Measurements from ENCODE around the gene MACROD1. TPM values are rescaled to one million over a fixed set of nuclear protein-coding genes. Genes with fewer than 3 reads are reported as not detected.

The MACROD1 gene
- polyA plus RNA-seq, 4 donors = 13.1 to 137 (median 17.8) TPM

DNA sequence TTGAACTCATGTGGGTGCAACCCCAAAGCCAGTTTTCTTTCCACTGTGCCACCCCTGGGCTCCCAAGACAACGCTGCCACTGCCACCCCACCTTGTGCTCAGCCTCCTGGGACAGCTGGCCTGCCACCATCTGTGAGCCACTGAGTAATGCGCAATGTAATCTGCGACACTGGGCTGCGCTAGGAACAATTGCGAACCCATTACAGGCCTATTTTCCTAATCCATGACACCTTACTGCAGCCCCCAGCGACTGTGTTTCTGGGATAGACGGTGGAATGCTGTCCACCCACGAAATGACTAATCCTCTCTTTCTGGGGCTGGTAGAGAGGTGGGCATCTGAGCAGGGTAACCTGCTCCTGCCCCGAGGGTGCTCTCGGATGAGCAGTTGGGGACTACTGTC is 108.0 kb downstream of the MACROD1 start:
- WGBS, 3 donors = 92 to 97% (median 94%) methylated on average over 10 of the region's 10 CpGs
- Histone ChIP-seq H3K9me3 (ENCODE audit: control insufficient read depth in 2 of 2, insufficient read depth in 1 of 2, low read depth in 1 of 2, low read length in 1 of 2) (no peaks in the 10 kb centered on the region), H3K4me3 (ENCODE audit: low read depth in 1 of 3, low read length in 3 of 3) (no peak overlapping the region), H3K27ac (ENCODE audit: low read depth in 1 of 3, low read length in 2 of 3) (no peak overlapping the region), H3K4me1 (ENCODE audit: control insufficient read depth in 3 of 3, insufficient read depth in 2 of 3, low read depth in 1 of 3, low read length in 2 of 3) (peaks cover 0 to 12% (median 0%) of the 10 kb centered on the region in 3 donors), H3K27me3 (ENCODE audit: control insufficient read depth in 3 of 3, insufficient read depth in 3 of 3, low read length in 3 of 3) (peaks cover 0 to 25% (median 6%) of the 10 kb centered on the region in 3 donors), H3K36me3 (ENCODE audit: control insufficient read depth in 3 of 3, insufficient read depth in 2 of 3, low read depth in 1 of 3, low read length in 3 of 3) (peaks cover 0 to 2% (median 0%) of the 10 kb centered on the region in 3 donors)
- FAIRE-seq = no peak
- no peak for DNase-seq

DNA sequence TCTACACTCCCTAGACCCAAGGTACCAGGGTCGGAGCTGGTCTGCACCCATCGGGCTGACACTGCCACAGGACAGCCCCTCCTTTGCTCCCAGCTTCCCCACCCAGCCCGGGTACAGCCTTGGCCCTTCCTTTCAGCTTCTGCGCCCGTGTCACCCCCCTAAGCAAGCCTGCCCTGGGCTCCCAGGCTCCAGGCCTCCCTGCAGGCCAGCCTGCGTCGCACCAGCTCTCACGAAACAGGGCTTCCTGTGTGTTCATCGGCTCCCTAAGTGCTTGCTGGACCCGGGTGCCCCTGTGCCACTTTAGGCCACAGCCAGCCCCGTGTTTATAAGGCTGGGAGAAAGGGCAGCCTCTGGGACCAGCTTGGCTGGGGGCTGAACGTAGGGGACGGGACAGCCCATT is 109.1 kb downstream of the MACROD1 start:
- Histone ChIP-seq H3K9me3 (ENCODE audit: control insufficient read depth in 2 of 2, insufficient read depth in 1 of 2, low read depth in 1 of 2, low read length in 1 of 2) (no peaks in the 10 kb centered on the region), H3K36me3 (ENCODE audit: control insufficient read depth in 3 of 3, insufficient read depth in 2 of 3, low read depth in 1 of 3, low read length in 3 of 3) (no peaks in the 10 kb centered on the region), H3K4me3 (ENCODE audit: low read depth in 1 of 3, low read length in 3 of 3) (no peak overlapping the region), H3K4me1 (ENCODE audit: control insufficient read depth in 3 of 3, insufficient read depth in 2 of 3, low read depth in 1 of 3, low read length in 2 of 3) (peaks cover 0 to 12% (median 0%) of the 10 kb centered on the region in 3 donors), H3K27ac (ENCODE audit: low read depth in 1 of 3, low read length in 2 of 3) (no peak overlapping the region), H3K27me3 (ENCODE audit: control insufficient read depth in 3 of 3, insufficient read depth in 3 of 3, low read length in 3 of 3) (peaks cover 0 to 19% (median under 1%) of the 10 kb centered on the region in 3 donors)
- DNase-seq (no peak), FAIRE-seq (no peak)
- WGBS, 3 donors = 88 to 94% (median 89%) methylated on average over 13 of the region's 13 CpGs

DNA sequence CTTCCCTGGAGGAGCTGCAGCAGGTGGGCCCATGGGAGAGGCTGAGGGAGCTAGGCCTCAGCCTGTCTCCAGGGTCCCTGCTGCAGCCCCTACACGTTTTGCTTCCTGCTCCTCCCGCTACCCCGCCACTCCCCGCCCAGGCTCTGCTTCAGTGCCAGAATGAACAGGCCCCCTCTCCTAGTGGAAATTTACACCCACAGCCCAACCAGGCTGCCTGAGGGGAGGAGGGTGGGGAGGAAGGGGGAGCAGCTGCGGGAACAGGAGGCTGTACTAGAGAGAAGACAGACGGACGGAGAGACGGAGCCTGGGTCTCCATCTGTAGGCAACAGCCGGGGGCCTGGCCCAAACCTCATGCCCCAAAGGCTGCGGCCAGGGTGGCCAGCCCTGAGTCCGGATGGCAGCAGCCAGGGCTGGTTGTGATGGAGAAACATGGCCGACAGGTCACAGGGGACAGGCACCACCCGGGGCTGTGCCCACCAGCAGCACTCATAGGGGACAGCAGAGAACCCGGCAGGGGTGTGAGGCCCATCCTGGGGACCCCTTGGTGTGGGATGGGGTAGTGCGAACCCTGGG is 109.6 kb downstream of the MACROD1 start:
- H3K4me1 ChIP-seq (ENCODE audit: control insufficient read depth in 3 of 3, insufficient read depth in 2 of 3, low read depth in 1 of 3, low read length in 2 of 3) = peaks cover 0 to 9% (median 0%) of the 10 kb centered on the region in 3 donors
- H3K9me3 ChIP-seq (ENCODE audit: control insufficient read depth in 2 of 2, insufficient read depth in 1 of 2, low read depth in 1 of 2, low read length in 1 of 2) = no peaks in the 10 kb centered on the region
- H3K27ac ChIP-seq (ENCODE audit: low read depth in 1 of 3, low read length in 2 of 3) = no peak overlapping the region
- DNase-seq = no peak
- H3K36me3 ChIP-seq (ENCODE audit: control insufficient read depth in 3 of 3, insufficient read depth in 2 of 3, low read depth in 1 of 3, low read length in 3 of 3) = no peaks in the 10 kb centered on the region
- H3K4me3 ChIP-seq (ENCODE audit: low read depth in 1 of 3, low read length in 3 of 3) = no peak overlapping the region
- H3K27me3 ChIP-seq (ENCODE audit: control insufficient read depth in 3 of 3, insufficient read depth in 3 of 3, low read length in 3 of 3) = peaks cover 0 to 14% (median 0%) of the 10 kb centered on the region in 3 donors
- FAIRE-seq = no peak
- WGBS, 3 donors = 80 to 84% (median 83%) methylated on average over 14 to 15 of the region's 15 CpGs

DNA sequence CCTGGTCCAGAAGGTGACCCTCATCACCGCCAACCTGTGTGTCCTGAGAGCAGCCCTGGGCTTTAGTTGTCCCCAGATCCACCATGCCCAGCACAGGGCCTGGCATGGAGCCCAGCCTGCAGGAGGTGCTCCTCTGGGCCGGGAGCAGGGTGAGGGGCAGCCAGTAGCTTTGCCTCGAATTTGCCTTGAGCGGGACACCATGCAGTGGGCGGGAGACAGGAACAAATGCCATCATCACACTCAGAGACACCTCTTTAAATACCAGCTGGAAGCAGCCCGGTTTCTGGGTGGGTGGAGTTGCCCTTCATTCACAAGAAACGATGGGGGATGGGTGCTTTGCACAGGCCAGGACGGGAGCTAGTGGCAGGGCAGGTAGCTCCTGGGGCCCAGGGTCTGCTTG is 110.8 kb downstream of the MACROD1 start:
- Histone ChIP-seq H3K36me3 (ENCODE audit: control insufficient read depth in 3 of 3, insufficient read depth in 2 of 3, low read depth in 1 of 3, low read length in 3 of 3) (no peaks in the 10 kb centered on the region), H3K27me3 (ENCODE audit: control insufficient read depth in 3 of 3, insufficient read depth in 3 of 3, low read length in 3 of 3) (peaks cover 0 to 2% (median 0%) of the 10 kb centered on the region in 3 donors), H3K9me3 (ENCODE audit: control insufficient read depth in 2 of 2, insufficient read depth in 1 of 2, low read depth in 1 of 2, low read length in 1 of 2) (no peaks in the 10 kb centered on the region), H3K27ac (ENCODE audit: low read depth in 1 of 3, low read length in 2 of 3) (no peak overlapping the region), H3K4me1 (ENCODE audit: control insufficient read depth in 3 of 3, insufficient read depth in 2 of 3, low read depth in 1 of 3, low read length in 2 of 3) (no peaks in the 10 kb centered on the region), H3K4me3 (ENCODE audit: low read depth in 1 of 3, low read length in 3 of 3) (no peak overlapping the region)
- DNase-seq = no peak
- no peak for FAIRE-seq
- WGBS, 3 donors = 66 to 77% (median 67%) methylated on average over 8 of the region's 8 CpGs

DNA sequence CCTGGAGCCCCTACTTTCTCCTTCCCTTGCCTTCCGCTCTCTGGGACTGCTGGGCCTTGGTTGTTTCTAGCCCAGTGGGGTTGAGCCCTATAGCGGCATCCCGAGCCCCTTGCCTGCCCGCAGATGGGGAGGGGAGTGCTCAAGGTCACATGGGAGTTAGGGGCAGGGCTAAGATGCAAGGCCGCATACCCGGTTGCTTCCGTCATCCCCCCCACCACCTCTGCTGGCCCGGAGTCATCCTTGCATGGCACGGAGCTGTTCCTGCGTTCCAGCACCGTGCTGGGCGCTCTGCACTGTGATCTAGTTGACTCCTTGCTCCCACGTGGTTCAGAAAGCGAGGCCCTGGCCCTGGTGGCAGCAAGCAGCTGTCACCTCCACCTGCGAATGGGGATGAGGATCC is 112.2 kb downstream of the MACROD1 start:
- Histone ChIP-seq H3K9me3 (ENCODE audit: control insufficient read depth in 2 of 2, insufficient read depth in 1 of 2, low read depth in 1 of 2, low read length in 1 of 2) (no peaks in the 10 kb centered on the region), H3K36me3 (ENCODE audit: control insufficient read depth in 3 of 3, insufficient read depth in 2 of 3, low read depth in 1 of 3, low read length in 3 of 3) (no peaks in the 10 kb centered on the region), H3K4me3 (ENCODE audit: low read depth in 1 of 3, low read length in 3 of 3) (no peak overlapping the region), H3K27ac (ENCODE audit: low read depth in 1 of 3, low read length in 2 of 3) (no peak overlapping the region), H3K27me3 (ENCODE audit: control insufficient read depth in 3 of 3, insufficient read depth in 3 of 3, low read length in 3 of 3) (no peaks in the 10 kb centered on the region), H3K4me1 (ENCODE audit: control insufficient read depth in 3 of 3, insufficient read depth in 2 of 3, low read depth in 1 of 3, low read length in 2 of 3) (no peaks in the 10 kb centered on the region)
- FAIRE-seq (no peak), DNase-seq (no peak)
- 74 to 86% (median 85%) methylated on average over 15 of the region's 15 CpGs for WGBS, 3 donors

DNA sequence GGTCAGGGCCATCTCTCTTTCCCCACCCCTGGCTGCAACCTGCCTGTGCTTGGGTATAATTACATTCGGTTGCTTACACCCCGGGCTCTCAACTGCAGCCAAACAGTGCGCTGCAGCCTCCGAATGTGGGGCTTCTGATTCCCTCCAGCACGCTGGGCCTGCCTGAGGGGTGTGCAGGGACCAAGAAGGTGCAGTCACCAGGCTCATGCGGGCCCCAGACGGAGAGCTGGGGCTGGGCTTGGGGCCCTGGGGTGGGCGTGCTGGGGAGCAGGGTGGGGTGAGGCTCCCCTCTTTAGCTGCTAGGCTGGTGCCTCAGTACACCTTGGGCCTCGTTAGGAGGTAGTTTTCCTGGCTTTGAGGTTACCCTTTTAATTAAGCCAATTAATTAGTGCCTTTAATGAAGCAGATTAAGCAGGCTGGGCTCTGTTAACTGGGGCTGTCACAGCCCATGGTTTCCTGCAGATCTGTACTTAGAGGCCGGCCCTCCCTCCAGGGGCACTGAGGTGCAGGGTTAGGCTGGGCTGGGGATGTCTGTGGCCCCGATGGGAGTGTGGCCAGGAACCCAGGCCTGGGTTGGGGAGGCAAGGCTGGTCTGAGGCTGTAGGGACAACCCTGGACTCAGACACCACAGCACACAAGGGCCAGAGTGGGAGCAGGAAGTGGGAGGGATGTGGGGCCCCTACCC is 112.8 kb downstream of the MACROD1 start:
- Histone ChIP-seq H3K9me3 (ENCODE audit: control insufficient read depth in 2 of 2, insufficient read depth in 1 of 2, low read depth in 1 of 2, low read length in 1 of 2) (no peaks in the 10 kb centered on the region), H3K4me1 (ENCODE audit: control insufficient read depth in 3 of 3, insufficient read depth in 2 of 3, low read depth in 1 of 3, low read length in 2 of 3) (no peaks in the 10 kb centered on the region), H3K27ac (ENCODE audit: low read depth in 1 of 3, low read length in 2 of 3) (no peak overlapping the region), H3K27me3 (ENCODE audit: control insufficient read depth in 3 of 3, insufficient read depth in 3 of 3, low read length in 3 of 3) (no peaks in the 10 kb centered on the region), H3K36me3 (ENCODE audit: control insufficient read depth in 3 of 3, insufficient read depth in 2 of 3, low read depth in 1 of 3, low read length in 3 of 3) (no peaks in the 10 kb centered on the region), H3K4me3 (ENCODE audit: low read depth in 1 of 3, low read length in 3 of 3) (no peak overlapping the region)
- WGBS, 3 donors = 83 to 92% (median 85%) methylated on average over 11 of the region's 11 CpGs
- no peak for DNase-seq
- no peak for FAIRE-seq

DNA sequence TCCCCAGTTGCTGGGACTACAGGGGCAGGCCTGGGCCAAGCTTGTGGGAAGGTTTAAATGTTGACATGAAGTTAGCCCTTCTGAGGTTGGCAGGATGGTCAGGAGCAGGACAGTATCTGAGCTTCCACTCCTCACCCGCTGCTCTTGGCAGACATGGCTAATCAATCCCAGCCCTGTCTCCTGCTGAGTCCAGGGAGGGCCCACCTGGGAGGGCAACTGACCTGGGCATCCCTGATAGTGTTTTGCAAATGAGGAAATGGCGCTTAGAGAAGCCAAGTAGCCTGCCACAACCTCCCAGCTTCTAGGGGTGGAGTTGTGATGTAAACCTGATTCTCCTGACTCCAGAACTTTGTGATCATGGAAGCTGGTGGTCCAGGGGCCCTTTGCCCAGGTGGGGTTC is 113.5 kb downstream of the MACROD1 start:
- no peaks in the 10 kb centered on the region for H3K4me1 ChIP-seq (ENCODE audit: control insufficient read depth in 3 of 3, insufficient read depth in 2 of 3, low read depth in 1 of 3, low read length in 2 of 3)
- FAIRE-seq (no peak), DNase-seq (no peak)
- H3K36me3 ChIP-seq (ENCODE audit: control insufficient read depth in 3 of 3, insufficient read depth in 2 of 3, low read depth in 1 of 3, low read length in 3 of 3) = no peaks in the 10 kb centered on the region
- H3K4me3 ChIP-seq (ENCODE audit: low read depth in 1 of 3, low read length in 3 of 3) = no peak overlapping the region
- no peaks in the 10 kb centered on the region for H3K9me3 ChIP-seq (ENCODE audit: control insufficient read depth in 2 of 2, insufficient read depth in 1 of 2, low read depth in 1 of 2, low read length in 1 of 2)
- H3K27me3 ChIP-seq (ENCODE audit: control insufficient read depth in 3 of 3, insufficient read depth in 3 of 3, low read length in 3 of 3) = no peaks in the 10 kb centered on the region
- 79 to 94% (median 93%) methylated on average over 2 of the region's 2 CpGs for WGBS, 3 donors
- H3K27ac ChIP-seq (ENCODE audit: low read depth in 1 of 3, low read length in 2 of 3) = no peak overlapping the region

DNA sequence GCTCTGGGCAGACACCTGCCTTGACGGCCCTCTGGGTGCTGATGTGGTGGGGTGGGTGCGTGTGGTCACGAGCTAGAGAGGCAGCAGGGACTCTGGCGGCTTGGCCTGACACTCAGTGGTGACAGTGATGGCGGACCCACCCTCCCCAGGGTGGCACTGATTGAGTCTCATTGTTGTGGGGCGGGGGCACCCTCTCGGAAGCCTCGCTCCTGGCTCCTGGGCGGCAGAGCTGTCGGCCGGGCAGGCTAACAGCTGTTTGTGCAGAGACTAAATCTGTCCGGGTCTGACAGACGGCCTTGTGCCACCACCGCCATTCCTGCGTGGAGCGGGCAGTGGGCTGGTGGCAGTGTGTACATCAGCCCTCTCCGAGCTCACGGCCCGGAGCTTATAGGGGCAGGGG is 114.6 kb downstream of the MACROD1 start:
- no peaks in the 10 kb centered on the region for H3K9me3 ChIP-seq (ENCODE audit: control insufficient read depth in 2 of 2, insufficient read depth in 1 of 2, low read depth in 1 of 2, low read length in 1 of 2)
- no peaks in the 10 kb centered on the region for H3K4me1 ChIP-seq (ENCODE audit: control insufficient read depth in 3 of 3, insufficient read depth in 2 of 3, low read depth in 1 of 3, low read length in 2 of 3)
- no peak overlapping the region for H3K4me3 ChIP-seq (ENCODE audit: low read depth in 1 of 3, low read length in 3 of 3)
- H3K36me3 ChIP-seq (ENCODE audit: control insufficient read depth in 3 of 3, insufficient read depth in 2 of 3, low read depth in 1 of 3, low read length in 3 of 3) = peaks cover 0 to under 1% (median 0%) of the 10 kb centered on the region in 3 donors
- no peaks in the 10 kb centered on the region for H3K27me3 ChIP-seq (ENCODE audit: control insufficient read depth in 3 of 3, insufficient read depth in 3 of 3, low read length in 3 of 3)
- 93 to 95% (median 93%) methylated on average over 17 to 19 of the region's 19 CpGs for WGBS, 3 donors
- no peak overlapping the region for H3K27ac ChIP-seq (ENCODE audit: low read depth in 1 of 3, low read length in 2 of 3)
- DNase-seq (no peak), FAIRE-seq (no peak)
